HG03521 (cell line): ENCODE results near the gene SLAIN1.

ENCODE experiments used
- ATAC-seq: cut with Tn5 transposase; IDR thresholded peaks from one replicate; pipeline ENCODE4 v1.9.1; 2021; ENCODE audit warnings: mild to moderate bottlenecking, moderate library complexity; ENCODE audit not compliant: unreplicated experiment

Gene SLAIN1

DNA sequence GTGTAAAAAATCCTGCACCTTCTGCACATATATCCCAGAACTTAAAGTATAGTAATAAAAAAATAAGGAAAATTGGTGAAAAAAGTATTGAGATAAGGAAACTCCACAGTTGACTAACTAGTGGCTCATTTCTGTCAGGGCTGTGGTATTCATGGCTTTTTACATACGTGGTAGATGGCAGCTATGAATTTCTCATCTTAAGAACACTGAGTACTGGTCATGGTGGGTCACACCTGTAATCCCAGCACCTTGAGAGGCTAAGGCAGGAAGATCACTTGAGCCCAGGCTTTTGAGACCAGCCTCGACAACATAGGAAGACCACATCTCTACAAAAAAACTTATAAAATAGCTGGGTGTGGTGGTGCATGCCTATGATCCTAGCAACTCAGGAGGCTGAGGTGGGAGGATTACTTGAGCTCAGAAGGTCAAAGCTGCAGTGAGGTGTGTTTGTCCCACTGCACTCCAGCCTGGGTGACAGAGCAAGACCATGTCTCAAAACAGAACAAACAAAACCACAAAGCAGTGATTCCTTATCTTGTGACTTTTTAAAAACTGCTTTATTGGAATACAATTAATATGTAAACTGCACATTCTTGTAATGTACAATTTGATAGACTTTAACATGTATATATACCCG lies 16.8 kb downstream of the SLAIN1 start:
- no peak for ATAC-seq

DNA sequence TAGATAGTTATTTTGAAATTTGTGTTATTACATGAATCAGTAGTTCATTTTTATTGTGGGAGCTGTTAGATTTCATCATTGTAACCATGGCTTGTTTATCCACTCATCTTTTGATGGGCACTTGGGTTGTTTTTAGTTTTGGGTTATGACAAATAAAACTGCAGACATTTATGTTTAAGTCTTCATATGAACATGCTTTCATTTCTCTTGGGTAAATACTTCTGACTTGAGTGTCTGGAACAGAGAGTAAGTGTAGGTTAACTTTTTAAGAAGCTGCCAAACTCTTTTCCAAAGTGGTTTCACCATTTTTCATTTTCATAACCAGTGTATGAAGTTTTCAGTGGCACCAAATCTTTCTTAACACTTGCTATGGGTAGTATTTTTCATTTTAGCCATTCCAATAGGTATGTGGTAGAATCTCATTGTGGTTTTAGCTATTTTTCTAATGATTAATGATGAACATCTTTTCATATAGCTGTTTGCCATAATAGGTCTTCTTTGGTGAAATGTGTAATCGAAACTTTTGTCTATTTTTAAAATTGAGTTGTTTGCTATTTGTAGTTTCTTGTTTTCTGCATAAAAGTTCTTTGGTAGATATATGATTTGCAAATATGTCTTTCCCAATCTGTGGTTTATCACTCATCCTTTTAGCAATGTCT lies 17.9 kb downstream of the SLAIN1 start:
- ATAC-seq, result no peak

DNA sequence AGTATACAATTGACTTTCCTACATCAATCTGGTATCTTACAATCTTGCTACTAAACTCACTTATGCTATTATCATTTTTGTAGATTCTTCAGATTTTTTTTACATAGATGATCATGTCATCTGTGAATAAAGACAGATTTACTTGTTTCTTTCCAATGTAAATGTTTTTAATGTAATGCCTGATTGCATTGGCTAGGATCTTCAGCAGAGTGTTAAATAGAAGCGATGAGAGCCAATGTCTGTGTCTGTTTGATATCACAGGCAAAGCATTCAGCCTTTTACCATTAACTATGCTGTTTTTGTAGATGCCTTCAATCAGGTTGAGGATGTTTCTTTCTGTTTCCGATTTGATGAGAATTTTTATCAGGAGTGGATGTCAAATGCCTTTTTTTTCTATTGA lies 19.2 kb downstream of the SLAIN1 start:
- no peak for ATAC-seq

DNA sequence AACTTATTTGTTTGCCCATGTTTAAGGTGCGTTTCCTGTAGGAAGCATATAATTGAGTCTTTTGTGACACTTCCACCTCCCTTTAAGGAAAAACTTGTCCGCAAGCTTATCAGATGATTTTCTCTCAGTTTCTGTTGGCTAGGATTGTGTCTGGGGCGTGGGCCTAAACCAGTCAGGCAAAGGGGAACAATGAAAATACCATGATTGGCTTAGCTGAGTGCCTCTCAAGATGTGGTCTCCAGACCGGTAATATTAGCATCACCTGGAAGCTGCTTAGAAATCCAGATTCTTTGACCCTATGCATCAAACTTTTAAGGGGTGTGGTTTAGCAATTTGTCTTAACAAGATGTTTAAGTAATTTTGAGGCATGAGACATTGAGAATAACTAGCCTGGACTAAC lies 20.0 kb downstream of the SLAIN1 start:
- ATAC-seq, result no peak

DNA sequence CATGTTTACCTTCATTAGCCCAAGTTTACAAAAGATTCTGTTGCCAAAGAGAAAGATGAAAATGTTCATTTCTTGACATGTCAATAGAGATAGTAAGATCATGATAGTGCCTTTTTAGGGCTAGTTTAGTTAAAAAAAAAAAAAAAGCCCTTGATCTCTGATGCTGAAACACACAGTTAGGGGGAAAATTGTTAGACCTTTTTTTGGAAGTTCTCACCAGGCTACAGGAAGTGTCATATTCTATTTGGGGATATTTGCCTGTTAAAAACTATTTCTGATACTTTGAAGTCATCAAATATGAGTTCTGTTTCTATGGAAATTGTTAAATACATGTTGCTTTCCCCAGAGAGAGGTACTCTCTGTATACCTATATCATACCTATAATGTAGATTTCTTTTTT lies 21.6 kb downstream of the SLAIN1 start:
- no peak for ATAC-seq

DNA sequence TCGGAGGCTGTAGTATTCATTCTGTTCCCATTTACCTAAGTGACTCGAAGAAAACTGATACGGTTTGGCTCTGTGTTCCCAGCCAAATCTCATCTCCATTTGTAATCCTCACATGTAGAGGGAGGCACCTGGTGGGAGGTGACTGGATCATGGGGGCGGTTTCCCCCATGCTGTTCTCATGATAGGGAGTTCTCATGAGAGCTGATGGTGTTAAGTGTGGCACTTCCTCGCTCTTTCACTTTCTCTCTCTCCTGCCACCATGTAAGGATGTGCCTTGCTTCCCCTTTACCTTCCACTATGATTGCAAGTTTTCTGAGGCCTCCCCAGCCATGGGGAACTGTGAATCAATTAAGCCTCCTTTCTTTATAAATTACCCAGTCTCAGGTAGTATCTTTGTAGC lies 23.5 kb downstream of the SLAIN1 start:
- ATAC-seq, result no peak

DNA sequence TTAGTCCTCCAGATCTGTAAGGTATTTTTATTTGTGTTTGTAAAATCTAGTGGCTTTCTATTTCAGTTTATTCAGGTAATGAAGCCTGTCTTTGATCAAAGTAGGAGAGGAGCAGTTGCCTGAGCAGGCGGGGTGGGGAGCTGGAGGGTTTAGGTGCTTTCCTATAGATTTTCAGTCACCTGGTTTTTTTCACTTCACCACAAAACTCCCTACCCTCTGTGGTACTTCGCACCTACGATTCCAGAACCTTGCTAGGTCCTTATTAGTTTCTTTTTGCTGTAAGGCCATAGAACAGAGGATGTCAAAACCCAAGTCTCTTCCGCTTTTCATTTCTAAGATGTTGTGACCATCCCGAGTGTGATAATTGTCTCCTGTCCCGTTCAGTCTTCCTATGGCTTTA lies 26.6 kb downstream of the SLAIN1 start:
- ATAC-seq, result peak; percentile 83

DNA sequence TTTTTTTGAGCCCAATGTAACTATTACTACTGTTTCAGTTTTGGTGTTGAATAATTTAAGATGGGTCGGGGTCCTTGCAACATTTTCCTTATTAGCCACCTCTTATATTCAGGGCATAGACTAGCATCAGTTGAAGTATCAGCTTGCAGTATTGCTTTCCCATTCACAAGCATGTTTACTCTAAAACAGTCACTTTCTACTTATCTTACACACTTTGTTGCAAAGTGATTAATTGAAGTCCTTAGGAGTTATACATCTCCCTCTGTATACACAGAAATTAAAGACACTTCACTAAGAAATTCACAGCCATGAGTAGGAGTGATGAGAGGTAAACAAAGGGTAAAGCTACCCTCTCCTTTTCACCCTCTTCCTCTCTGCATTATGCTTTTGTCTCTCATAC lies 27.6 kb downstream of the SLAIN1 start:
- ATAC-seq, result no peak

DNA sequence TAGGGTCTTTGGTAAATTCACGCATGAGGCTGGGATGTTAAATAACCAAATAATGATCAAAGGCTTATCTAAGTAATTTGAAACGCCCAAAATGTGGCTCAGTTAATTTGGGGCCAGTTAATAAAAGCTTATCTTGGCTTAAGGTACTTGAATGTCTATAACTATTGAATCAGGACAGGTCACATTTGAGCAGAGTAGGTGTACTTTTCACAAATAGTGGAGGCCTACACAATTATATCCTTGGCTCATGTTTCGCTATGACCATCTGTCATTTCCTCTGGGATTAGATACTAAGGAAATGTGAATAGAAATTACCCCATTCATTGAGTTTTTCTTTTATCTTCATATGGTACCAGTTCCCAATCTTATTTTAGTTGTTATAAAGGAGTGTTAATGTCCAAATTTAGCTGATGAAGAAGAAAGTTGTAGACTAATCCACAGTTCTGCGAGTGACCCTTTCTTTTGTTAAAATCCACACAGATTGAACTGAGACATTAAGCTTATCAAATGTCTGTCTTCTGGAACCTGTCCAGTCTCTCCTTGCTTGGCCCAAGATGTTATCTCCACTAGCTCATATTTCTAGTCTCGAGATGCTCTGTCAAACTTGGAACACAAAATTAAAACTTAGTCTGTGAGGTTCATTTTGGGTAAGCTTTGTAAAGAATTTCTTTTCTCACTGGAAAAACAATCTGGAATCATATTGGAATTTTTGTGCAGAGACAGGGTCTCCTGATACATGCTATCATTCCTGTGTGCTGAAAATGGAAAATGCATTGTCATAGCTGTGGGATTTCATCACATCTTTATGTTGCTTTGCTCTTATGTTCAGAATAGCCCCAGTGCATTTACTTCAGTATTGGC lies 31.0 kb downstream of the SLAIN1 start:
- ATAC-seq, result no peak

DNA sequence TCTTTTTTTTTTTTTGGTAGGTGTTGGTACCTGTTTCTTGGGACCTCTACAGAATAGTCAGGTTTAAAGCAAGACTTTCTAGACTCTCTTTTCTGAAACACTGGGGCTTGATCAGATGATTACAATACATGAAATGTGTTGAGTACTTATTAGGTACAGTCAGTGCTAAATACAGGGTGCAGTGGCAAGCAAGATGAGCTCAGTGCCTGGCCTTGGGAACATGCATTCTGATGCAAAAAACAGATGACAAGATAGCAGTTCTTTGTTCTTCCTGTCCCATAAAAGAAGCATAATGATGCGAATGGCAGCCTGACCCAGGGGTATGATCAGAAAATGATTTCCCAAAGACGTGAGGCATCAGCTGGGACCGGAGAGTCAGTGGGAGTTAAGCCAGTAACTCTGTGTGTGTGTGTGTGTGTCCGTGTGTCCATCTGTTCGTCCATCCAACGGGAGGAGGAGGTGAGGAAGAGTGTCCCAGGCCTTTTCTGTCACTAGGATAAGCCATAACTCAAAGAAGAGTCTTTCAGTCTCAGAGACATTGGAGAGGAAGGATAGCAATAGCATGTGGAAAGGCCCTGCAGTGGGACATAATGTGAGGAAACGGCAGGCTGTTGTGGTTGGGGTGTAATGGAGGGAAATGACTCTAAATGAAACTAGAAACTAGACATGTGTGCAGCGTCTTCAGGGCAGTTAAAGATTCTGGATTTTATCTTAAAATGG lies 32.2 kb downstream of the SLAIN1 start:
- peak; percentile 97 for ATAC-seq

DNA sequence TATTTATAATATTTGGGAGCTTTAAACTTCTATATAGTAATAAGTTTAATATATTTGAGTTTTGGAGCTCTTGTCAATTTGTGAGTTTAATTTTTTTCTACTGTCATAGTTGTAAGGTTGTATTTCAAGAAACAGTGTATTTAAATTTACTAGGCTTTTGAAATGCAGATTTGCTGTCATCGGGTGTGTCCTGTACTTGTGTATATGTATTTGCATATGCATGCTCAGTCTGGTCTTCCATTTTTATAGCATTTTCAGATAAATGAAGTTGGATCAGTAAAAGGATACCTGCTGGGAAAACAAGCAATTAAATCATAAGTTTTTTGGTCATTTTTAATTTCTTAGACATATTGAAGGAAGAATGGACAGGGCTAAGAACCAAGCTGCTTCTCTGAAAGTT lies 33.1 kb downstream of the SLAIN1 start:
- ATAC-seq, result no peak

DNA sequence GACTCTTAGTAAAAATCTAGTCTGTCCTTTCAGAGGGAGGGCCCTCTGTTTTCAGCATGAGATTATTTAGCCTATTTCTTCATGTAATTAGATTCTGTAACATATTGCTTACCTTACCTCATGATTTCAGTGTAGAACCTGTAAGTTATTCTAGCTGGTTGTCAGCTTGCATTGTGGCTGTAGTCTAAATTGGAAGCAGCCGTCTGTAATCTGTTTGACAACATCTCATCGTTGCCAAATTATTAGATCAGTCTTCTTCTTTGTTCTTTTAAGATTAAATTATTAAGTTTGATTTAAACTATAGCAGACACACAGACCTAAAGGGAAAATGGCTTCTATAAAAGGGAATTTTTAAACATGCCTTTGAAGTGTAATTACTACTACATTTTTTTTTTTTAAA lies 34.8 kb downstream of the SLAIN1 start:
- ATAC-seq, result no peak

DNA sequence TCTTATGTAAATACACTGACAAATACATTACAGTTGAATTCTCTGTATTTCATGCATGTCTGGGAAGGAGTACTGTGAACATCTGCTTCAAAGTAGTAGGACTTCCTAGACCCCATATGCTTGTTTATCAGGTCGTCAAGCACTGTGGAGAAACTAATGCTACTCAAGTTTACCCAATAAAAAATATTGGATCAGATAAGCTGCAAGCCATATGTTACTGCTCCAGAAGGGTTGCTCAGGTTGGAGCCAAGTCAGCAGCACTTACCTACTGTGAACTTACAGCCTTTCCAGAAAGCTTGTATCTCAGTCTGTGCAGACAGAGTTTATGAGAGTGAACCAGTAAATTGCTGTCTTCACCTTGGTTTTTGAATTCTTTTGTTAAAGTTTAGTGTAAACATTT lies 36.2 kb downstream of the SLAIN1 start:
- no peak for ATAC-seq

DNA sequence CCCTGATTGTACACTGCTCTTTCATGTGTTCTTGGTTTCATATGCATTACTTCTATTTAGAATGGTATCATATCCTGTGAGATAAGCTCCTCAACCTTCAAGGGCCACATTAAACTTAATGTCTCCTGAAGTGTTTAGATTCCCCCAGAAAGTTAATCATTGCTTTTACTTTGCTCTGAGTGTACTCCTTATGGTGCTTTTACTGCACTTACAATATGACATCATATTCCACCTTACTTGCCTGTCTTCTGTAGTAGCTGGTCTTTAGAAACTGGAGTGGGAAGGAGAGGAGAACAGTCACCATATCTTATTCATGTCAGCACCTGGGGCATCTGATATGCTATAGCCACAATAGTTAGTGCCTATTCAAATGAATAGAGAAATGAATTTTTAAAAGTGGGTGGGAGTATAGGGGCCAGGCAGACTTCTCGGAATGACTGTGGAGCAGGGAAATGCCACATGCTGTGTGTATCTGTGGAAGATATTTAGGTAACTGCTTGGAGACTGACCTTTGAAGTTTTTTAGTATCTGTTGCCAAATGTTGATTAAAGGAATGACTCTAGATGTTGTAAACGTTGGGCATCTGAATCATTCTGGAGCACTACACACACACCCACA lies 40.2 kb downstream of the SLAIN1 start:
- ATAC-seq, result peak; percentile 70

DNA sequence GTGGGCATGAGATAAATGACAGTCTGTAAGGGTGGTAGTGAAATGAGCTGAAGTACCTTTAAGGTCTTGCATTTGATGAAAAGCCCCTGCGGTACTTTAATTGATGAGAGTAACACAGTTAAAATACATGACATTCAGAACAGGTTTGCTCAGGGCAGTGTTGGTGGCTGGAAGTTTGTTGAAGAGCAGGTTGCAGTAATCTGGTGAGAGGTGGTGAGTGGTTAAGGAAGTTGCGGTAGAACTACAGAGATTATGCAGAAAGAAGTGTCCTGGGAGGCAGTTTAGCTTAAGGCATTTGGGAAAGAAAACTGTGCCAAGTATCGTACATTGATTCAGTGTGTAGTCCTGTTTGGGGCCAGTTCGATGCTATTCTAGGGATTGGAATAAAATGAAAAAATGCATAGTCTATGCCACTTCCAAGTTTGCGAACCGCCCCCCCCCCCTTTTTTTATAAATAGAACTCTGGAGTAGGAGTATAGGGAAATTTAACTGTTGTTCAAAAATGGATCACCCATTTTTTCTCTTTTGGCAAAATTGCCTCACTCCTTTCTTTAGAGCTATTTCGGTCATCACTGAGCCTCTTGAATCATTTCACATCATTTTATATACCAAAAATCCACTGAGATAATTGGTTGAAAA lies 42.7 kb downstream of the SLAIN1 start:
- no peak for ATAC-seq

DNA sequence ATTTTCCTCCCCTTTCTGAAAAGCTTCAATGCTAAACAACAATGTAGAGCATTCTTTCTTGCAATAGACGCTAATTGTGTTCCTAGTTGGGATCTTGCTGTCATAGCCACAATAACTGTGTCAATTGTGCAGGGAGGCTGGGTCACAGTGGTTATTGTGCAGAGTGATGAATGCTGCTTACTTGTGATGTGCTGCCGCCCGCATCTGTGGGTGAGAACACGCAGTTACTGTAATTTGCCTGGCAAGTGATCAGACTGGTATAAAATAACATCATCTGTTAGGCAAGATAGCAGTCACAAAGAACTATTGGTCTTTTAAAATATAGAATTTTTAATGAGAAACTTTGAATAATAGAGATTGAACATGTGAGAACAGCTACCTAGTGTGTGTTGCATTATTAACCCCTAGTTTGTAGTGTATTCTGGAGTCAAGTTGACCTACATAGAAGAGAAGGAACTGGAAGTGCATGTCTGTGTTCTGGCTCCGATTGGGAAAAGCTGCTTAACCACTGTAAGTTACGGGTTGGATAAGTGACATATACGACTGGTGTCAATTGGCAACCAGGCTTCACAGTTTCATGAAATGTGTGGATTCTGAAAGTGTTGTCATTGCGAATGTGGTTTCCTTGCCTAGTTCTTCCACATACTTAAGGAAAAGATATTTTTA lies 43.6 kb downstream of the SLAIN1 start:
- no peak for ATAC-seq

DNA sequence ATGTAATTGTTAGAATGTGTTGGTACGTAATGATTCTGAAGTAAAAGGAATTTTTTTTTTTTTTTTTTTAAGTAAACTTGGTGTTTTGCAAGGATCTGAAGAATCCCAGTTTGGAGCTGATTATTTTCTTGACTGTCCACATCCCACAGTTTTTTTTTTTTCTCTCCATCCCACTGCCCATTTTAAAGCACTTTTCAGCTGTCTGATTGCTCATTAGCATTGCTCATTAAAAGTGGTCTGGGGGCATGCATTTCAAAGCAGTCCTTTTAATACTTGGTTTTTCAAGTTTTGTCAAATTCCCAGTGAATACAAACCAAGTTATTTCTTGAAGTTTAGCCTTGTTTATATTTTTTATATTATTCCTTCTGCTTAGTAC lies 44.1 kb downstream of the SLAIN1 start:
- ATAC-seq, result no peak

DNA sequence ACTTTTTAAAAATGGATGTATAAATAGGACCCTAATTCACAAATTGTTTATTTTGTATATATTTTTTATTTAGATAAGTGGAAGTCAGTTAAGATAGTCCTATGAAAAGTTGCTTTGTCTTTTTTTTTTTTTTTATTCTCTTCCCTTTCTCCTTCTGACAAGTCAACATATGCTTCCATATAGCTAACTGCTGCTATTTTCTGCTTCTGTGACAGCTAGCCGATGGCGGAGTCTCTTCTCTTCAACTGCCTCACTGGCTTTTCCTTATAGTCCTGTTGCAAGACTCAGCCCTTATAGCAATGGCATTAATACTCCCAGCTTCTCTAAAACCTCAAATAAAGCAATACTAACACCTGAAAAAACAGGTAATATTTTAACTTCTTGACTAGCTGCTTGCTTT lies 45.3 kb downstream of the SLAIN1 start:
- ATAC-seq, result no peak

DNA sequence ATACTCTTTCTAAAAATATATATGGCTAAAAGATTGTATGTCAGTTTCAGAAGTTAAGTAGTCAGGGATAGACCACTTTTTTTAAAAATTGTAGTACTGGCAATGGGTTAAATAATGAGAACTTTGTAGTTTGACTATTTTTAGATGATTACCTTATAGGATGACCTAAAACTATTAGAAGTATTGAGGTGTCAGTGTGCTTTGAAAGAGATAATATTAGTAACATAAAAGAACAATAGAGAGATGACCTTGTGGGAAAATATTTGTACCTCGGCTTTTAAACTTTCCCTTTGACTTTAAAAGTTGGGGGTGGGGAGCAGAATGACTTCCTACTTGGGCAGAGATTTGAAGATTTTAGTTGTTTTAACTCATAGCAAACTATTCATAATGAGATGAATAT lies 48.3 kb downstream of the SLAIN1 start:
- no peak for ATAC-seq

DNA sequence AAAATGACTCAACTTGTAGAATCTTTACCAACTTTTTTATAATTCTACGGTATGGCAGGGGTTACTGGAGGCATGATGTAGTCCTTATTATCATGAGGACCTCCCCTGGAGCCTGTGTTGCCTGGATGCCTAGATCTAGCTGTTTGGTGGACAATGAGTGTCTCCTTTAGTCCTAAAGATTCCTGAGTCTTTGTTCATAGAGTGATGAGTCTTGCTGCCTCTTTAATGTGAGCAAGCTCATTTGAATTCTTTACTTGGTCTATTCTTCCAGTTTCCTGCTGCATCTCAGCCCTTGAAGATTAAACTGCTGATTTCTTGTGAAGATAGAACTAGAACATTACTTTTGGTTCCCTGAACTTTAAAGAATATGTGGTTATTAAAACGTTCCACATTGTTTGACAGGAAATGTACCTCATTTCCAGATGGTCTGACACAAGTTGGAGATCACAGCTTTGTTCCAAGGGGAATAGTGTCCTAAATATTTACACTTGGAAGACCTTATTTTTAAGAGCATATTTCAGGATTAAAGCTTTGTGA lies 51.9 kb downstream of the SLAIN1 start:
- no peak for ATAC-seq
